ENCODE results near the gene LTN1.
"Not testable (repeated sequence)": the region's sequence is repeated elsewhere in the genome, so short reads cannot be mapped to it uniquely, and the experiment has no call there.

Gene LTN1

GRCh38 chr21:28931708-28932372 is 60.8 kb downstream of the LTN1 start:
- not testable (repeated sequence) for DNase-seq (ENCODE audit: low read depth)

GRCh38 chr21:28928578-28929420 is 63.9 kb downstream of the LTN1 start:
- DNase-seq (ENCODE audit: low read depth): no peak

DNA sequence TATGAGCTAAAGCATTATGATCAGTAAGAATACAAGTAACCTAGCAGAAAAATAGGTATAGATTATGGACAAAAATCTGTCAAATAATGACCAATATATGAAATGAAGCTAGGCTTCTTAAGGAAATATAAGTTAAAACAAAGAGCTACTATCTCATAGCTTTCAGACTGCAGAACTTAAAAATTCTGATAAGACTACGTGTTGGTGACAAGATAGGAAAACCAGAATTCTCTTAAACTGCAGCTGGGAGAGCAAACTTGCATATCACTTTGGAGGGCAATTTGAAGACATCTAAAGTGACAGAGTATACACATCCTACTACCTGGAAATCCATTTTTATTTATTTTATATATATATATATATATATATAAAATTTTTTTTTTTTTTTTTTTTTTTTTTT is 65.5 kb downstream of the LTN1 start:
- DNase-seq (ENCODE audit: low read depth): no peak

DNA sequence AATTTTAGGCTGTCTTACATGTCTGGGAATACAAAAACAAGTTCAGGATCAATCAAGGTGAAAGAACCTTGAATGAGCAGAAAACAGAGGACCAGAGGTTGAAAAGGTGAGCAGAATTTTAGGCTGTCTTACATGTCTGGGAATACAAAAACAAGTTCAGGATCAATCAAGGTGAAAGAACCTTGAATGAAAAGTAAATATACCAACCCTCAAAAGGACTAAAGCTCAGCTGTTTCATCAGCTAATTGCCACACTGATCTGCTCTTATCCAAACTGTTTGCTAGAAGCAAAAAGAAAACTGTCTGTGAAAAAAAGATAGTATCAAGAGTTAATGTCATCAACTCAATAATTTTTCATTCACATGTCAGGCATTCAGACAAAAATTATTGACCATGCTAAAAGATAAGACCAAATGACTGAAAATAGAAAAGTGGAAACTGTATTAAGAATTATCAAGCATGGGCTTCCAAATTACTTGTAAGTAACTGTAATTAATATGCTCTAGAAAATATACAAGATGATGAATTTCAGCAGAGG is 69.2 kb downstream of the LTN1 start:
- no peak for DNase-seq (ENCODE audit: low read depth)

DNA sequence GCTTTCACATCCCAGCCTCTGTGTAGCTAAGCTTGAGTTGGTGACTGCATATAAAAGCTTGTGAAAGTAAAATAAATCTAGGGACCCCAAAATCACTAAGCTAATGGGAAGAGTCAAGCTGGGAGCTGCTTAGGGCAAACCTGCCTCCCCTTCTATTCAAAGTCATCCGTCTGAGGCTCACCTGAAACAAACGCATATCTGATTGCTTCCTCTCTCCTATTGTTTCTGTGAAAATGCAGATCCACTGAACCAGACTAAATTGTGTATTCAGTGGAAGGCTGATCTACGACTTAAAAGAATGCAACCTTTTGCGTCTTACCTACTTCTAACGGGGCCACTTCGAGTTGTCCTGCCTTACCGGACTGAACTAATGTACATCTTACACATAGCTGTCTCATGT is 70.3 kb downstream of the LTN1 start:
- no peak for DNase-seq (ENCODE audit: low read depth)

GRCh38 chr21:28916150-28916893 is 76.4 kb downstream of the LTN1 start:
- no peak for DNase-seq (ENCODE audit: low read depth)

- DNase-seq (ENCODE audit: low read depth): no peak
Observed at GRCh38 chr21:28913071-28913470, 79.6 kb downstream of the LTN1 start.

- DNase-seq (ENCODE audit: low read depth): no peak
Observed at GRCh38 chr21:28910280-28910887, 82.3 kb downstream of the LTN1 start.

- DNase-seq (ENCODE audit: low read depth): no peak
Observed at GRCh38 chr21:28908351-28908750, 84.3 kb downstream of the LTN1 start.

- no peak for DNase-seq (ENCODE audit: low read depth)
Observed at GRCh38 chr21:28906841-28907240, 85.8 kb downstream of the LTN1 start.

GRCh38 chr21:28906236-28906635 is 86.4 kb downstream of the LTN1 start:
- no peak for DNase-seq (ENCODE audit: low read depth)

DNA sequence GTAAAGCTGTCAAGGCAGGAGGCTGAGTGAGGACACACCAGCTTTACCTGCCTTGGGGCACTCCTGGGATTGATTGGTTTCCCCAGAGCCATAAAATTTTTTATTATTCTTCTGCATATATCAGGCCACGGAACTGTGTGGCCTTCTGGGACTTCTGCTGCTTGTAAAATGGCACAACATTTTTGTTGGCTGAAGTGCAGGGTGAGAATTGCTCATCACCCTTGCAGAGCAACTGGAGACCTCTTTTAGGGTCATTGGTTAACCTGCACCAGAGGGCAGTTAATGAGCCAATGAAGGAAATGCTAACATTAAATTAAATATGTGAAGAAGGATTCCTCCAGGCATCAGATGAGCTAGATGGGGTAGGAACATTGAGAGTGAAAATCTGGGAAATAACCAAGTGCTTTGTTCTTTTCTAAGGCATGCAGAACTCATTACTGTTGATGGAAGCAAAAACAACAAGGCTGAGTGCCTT is 87.7 kb downstream of the LTN1 start:
- no peak for DNase-seq (ENCODE audit: low read depth)

DNA sequence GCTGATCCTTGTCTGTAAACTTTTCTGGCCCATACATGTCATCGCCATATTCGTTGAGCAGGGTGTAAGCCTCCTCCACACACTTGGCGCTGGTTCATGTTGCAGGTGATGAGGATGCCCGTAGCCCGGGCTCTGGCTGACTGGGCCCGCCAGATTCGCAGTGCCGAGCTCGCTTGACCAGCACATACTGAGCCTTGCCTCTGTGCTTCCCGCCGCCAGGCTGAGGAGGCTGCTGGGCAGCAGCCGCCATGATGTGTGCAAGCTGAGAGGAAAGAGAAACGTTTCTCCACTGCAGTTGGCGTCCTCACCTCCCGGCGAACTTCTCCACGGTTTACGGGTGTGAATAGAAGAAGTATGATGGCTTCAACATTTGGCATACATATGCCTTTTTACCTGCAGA is 89.2 kb downstream of the LTN1 start:
- DNase-seq (ENCODE audit: low read depth): no peak

DNA sequence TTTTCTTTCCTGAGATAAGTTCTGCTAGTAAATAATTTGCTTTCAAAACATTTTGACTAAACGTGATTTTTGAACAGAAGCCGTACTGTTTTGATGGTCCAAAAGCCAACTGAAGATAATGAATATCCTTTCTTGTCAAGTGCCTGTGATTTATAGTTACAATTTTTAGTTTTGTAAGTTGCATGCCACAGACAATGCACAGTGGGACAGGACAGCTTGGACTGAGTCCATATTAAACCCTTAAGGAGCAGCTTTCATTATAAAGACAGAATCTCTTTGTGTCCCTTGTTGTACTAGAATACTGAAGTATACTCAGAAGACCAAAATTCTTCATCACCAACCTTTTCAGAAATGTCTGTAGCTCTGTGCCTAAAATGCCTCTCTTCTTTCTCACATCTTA is 92.2 kb downstream of the LTN1 start:
- no peak for DNase-seq (ENCODE audit: low read depth)

- no peak for DNase-seq (ENCODE audit: low read depth)
Observed at GRCh38 chr21:28899744-28900143, 92.9 kb downstream of the LTN1 start.

GRCh38 chr21:28899220-28899619 is 93.5 kb downstream of the LTN1 start:
- no peak for DNase-seq (ENCODE audit: low read depth)

DNA sequence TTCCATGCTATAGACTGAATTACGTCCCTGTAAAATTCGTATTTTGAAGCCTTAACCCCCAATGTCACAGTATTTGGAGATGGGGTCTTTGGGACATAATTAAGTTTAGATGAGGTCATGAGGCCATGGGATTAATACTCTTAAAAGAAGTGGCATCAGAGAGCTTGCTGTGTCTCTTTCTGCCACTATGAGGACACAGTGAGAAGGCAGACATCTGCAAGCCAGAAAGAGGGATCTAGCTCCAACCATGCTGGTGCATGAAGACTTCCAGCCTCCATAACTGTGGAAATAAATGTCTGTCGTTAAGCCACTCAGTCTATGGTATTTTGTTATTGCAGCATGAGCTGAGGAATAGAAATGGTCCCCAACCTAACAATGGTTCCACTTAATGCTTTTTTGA is 99.0 kb downstream of the LTN1 start:
- no peak for DNase-seq (ENCODE audit: low read depth)

DNA sequence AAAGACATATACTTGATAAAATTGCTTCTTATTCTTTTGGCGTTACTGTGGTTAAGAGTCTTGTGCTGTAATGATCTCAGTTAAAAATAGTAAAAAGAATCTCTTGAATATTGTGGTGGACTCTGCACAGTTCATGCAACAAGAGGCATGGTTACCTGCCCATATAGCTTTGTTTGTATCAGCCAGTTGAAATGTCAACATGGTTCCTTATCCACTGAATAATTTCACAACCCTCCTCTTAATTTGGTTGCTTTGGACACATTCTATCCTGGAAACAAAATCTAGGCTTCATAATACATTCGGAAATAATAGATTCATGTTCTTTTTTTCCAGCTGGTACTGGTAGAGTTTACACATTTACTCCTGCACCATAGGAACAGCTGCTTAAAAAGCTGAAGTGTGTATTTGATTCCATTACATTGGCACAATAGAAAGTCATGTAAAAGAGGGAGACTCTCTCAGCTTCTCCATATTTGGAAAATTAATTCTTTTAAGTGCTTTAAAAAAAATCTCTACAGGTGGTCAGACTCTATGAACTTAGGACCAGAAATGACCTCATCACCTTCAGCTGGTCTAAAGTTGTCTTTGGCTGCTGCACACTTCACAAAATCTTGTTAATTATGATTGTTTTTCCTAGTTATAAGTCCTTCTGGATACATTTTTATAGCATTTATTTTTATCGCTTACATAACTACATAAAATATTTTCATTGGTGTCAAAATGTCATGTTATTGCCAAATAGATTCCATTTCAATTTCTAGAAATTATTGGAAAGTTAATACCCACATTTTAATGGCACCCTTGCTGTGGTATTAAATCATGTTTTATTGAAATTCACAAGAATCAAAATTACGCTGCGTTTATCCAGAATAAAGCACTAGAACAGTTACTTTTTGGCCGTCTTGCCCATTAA is 100.2 kb downstream of the LTN1 start:
- no peak for DNase-seq (ENCODE audit: low read depth)

GRCh38 chr21:28885853-28886177 is 106.9 kb downstream of the LTN1 start:
- no peak for DNase-seq (ENCODE audit: low read depth)

DNA sequence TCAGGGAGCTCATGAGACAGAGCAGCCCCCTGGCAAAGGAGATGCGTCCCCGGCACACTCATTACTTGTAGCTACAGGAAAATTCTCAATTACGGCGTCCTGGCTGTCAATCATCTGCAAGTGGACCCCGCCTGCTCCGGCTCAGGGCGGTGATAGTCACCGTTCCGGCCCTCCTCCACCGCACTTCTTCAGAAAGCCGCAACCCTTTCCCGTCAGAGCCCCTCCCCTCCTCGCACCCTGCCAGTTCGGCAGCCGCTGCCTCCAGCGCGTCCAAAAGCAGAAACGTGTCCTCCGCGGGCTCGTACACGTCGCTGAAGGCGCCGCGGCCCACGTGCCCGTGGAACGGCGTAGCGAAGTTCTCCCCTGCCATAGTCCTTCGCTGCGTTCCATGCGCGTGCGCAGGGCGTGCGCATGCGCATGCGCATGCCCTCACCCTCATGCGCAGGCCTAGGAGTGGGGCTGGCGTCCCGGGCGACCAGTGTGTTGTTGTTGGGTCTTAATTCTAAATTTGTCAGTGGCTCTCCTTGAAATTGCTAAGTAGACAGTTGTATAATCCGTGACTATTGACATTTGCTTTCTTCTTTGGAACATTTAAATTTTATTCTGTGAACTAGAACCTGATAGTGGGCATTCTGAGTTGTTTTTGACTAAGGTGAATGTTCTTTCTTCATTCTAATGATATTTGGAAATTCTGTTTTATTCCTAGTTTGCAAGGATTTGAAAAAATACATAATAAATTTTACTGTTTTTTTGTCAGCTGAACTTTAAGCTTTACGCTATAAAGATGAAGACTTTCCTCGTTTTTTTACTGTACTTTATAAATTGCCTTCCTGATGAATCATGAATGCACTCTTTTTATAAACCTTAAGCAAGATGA is 107.5 kb downstream of the LTN1 start:
- peak; percentile 83 for DNase-seq (ENCODE audit: low read depth)
